HepG2 (cell line): ENCODE measurements around the gene MRPS34. TPM values are rescaled to one million over a fixed set of nuclear protein-coding genes. Genes with fewer than 3 reads are reported as not detected.

Experiments used
- AHDC1 ChIP-seq: sonication (generic); formaldehyde crosslinking; IDR thresholded peaks from 2 replicates; pipeline ENCODE4 v1.5.1; 2020; ENCODE audit warnings: mild to moderate bottlenecking, missing genetic modification reagents, borderline replicate concordance
- ARNT2 ChIP-seq: sonication (generic); formaldehyde crosslinking; IDR thresholded peaks from 2 replicates; pipeline ENCODE4 v1.8.0; 2022; ENCODE audit warnings: mild to moderate bottlenecking, low read depth, missing genetic modification reagents, moderate library complexity
- ATF3 ChIP-seq: sonication (generic); formaldehyde crosslinking; IDR thresholded peaks from 2 replicates; pipeline ENCODE4 v1.4.0; 2020; ENCODE audit warnings: missing genetic modification reagents
- BCL3 ChIP-seq: sonication (generic); formaldehyde crosslinking; IDR thresholded peaks from 2 replicates; pipeline ENCODE4 v1.5.1; 2020; ENCODE audit warnings: mild to moderate bottlenecking, missing genetic modification reagents, moderate library complexity
- CENPT ChIP-seq: sonication (generic); formaldehyde crosslinking; IDR thresholded peaks from 2 replicates; pipeline ENCODE4 v1.8.0; 2022; ENCODE audit warnings: low read depth, mild to moderate bottlenecking, moderate library complexity, missing genetic modification reagents
- MXD1 ChIP-seq: sonication (generic); formaldehyde crosslinking; IDR thresholded peaks from 2 replicates; pipeline ENCODE4 v1.4.0; 2020; ENCODE audit warnings: mild to moderate bottlenecking, missing genetic modification reagents
- NR3C1 ChIP-seq: sonication (generic); formaldehyde crosslinking; IDR thresholded peaks from 2 replicates; pipeline ENCODE4 v1.4.0; 2020; ENCODE audit warnings: missing genetic modification reagents
- PRPF4 ChIP-seq: fragments of 200-400 bp; formaldehyde crosslinking; IDR thresholded peaks from 2 replicates; pipeline ENCODE4 v1.6.1; 2016; ENCODE audit warnings: low read length, low read depth; ENCODE audit not compliant: poor library complexity, severe bottlenecking
- SRY ChIP-seq: sonication (generic); formaldehyde crosslinking; IDR thresholded peaks from 2 replicates; pipeline ENCODE4 v1.8.0; 2022; ENCODE audit warnings: mild to moderate bottlenecking, missing genetic modification reagents
- TEAD2 ChIP-seq: sonication (generic); formaldehyde crosslinking; IDR thresholded peaks from 2 replicates; pipeline ENCODE4 v1.9.0; 2021; ENCODE audit warnings: missing genetic modification reagents
- U2AF2 ChIP-seq: fragments of 200-400 bp; formaldehyde crosslinking; IDR thresholded peaks from 2 replicates; pipeline ENCODE4 v1.6.1; 2017; ENCODE audit warnings: low read depth, mild to moderate bottlenecking, low read length
- USF2 ChIP-seq, 2 experiments: sonication (generic) in 1 of 2; formaldehyde crosslinking in 1 of 2; IDR thresholded peaks; 2 replicates each; pipeline versions ENCODE4 v1.5.1 to v1.6.1; 2011 to 2020; ENCODE audit warnings: borderline replicate concordance in 1 of 2, low read depth in 1 of 2, low read length in 1 of 2, mild to moderate bottlenecking in 1 of 2, missing genetic modification reagents in 1 of 2, moderate library complexity in 1 of 2
- ZNF235 ChIP-seq: sonication (generic); formaldehyde crosslinking; IDR thresholded peaks from 2 replicates; pipeline ENCODE4 v1.8.1; 2023; ENCODE audit warnings: mild to moderate bottlenecking, missing genetic modification reagents, borderline replicate concordance
- ZNF335 ChIP-seq: sonication (generic); formaldehyde crosslinking; IDR thresholded peaks from 2 replicates; pipeline ENCODE4 v1.4.0; 2020; ENCODE audit warnings: missing genetic modification reagents
- ZNF770 ChIP-seq: sonication (generic); formaldehyde crosslinking; IDR thresholded peaks from 2 replicates; pipeline ENCODE4 v1.5.0; 2020; ENCODE audit warnings: mild to moderate bottlenecking, missing genetic modification reagents
- polyA plus RNA-seq, 8 experiments: library from polyadenylated mRNA; depleted of rRNA in 3 of 8; stranded (reverse) in 7 of 8; unstranded in 1 of 8; fragments of >200 nt; fragmentation: Illumina TruSeq in 4 of 8; extraction: Trizol in 4 of 8; gene quantifications; 2 replicates each; pipeline versions ENCODE4 v1.2.1 to v1.2.3, GENCODE V29; 2011 to 2016; ENCODE audit warnings: low read depth in 4 of 8, missing spikeins in 1 of 8, mixed read lengths in 1 of 8; ENCODE audit not compliant: insufficient read depth in 1 of 8
- total RNA-seq, 5 experiments: library from RNA; depleted of rRNA; stranded (reverse); fragments of >200 nt; fragmentation: Illumina TruSeq; extraction: Trizol; gene quantifications; 2 replicates each; pipeline ENCODE4 v1.2.3, GENCODE V29; 2016; ENCODE audit warnings: low read depth in 1 of 5

Gene MRPS34
- total and polyA plus RNA-seq, 2 of the 13 experiments (the other 11 are each of a cell fraction or from before 2014, with no cell fraction given) = 63.5 to 131 TPM

GRCh38 chr16:1772908-1773702 lies at the start of gene MRPS34 (continued):
- no peak for TF ChIP-seq AHDC1 (CRISPR knock-in tag)
- no peak for TF ChIP-seq NR3C1 (CRISPR knock-in tag)
- TF ChIP-seq USF2 (IDR thresholded peaks at IDR 0.05; ENCODE audit: low read depth, low read length) = no peak
- peak; percentile 36; the same call in 1 of the 2 replicates for TF ChIP-seq USF2 (CRISPR knock-in tag; IDR thresholded peaks at IDR 0.05; ENCODE audit: borderline replicate concordance)
- no peak for TF ChIP-seq TEAD2 (CRISPR knock-in tag)
- TF ChIP-seq ZNF235 (CRISPR knock-in tag) = no peak
- TF ChIP-seq PRPF4 = no peak
- TF ChIP-seq BCL3 = no peak; the same call in 1 of the 2 replicates
- no peak for TF ChIP-seq ZNF335 (CRISPR knock-in tag)
- TF ChIP-seq U2AF2 = no peak
- peak; percentile 9 for TF ChIP-seq ZNF770
- TF ChIP-seq CENPT (CRISPR knock-in tag) = no peak; the same call in 1 of the 2 replicates
- TF ChIP-seq MXD1 (CRISPR knock-in tag) = peak; percentile 43; the same call in 1 of the 2 replicates
- TF ChIP-seq ARNT2 (CRISPR knock-in tag) = peak; percentile 76; the same call in 1 of the 2 replicates
- no peak for TF ChIP-seq ATF3
- TF ChIP-seq SRY = no peak; the same call in 1 of the 2 replicates
